ENCODE data around the gene ITPA. TPM values are rescaled to one million over a fixed set of nuclear protein-coding genes. Genes with fewer than 3 reads are reported as not detected.

Gene ITPA
- total RNA-seq (2022) (42.5 and 53.4 TPM in 2 replicates), Bru-seq, nascent RNA (percentile 72 among the genes with signal in this experiment), BruChase-seq, experiment 1, labeled RNA remaining after a 6-hour chase (percentile 77 among the genes with signal in this experiment), BruChase-seq, experiment 2, labeled RNA remaining after a 2-hour chase (percentile 76 among the genes with signal in this experiment)
- long read RNA-seq, transcript ITPA-201 (8 exons, 1,185 nt), result major isoform, 59 of 77 reads
- long read RNA-seq, partial matches to known transcripts, result 5 of 77 reads
- long read RNA-seq, other reads (novel, unspliced or antisense), result 8 of 77 reads

DNA sequence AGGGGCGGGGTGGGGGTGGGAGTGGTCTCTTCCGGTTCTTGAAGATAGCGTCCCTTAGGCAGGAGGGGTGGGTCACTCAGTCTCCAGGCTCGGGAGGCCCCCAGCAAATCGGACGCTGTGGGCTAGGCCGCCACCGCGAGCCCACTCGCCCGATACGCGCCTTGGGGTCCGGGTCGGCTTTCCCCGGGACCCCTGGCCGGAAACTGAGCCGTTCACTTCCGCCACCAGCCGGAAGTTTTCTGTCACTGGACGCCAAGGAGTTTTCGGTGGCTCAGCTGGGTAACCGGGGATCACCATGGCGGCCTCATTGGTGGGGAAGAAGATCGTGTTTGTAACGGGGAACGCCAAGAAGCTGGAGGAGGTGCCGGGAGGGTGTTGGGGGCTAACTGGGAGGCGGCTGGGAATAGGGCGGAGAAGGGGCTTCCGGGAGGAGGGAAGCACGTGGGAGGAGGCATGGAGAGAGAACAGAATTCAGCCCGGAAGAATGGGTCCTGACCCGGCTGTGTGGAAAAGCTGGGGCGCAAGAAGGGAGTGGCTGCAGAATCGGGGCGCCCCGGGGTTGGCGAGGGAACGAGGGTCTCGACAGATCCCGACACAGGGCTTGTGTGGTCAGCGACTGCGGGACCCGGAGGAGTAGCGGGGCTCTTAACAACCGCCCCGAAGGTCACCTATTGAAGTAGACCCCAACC, at the start of gene ITPA:
ITPA (plus strand) TSS at position 242 of the 689 bp plus-strand sequence; CDS start at position 296, 54 bp downstream.
- H3K27me3 Mint-ChIP-seq (ENCODE audit: unreplicated experiment), result no peaks in the 10 kb centered on the region
- TF ChIP-seq, protein P1, sequence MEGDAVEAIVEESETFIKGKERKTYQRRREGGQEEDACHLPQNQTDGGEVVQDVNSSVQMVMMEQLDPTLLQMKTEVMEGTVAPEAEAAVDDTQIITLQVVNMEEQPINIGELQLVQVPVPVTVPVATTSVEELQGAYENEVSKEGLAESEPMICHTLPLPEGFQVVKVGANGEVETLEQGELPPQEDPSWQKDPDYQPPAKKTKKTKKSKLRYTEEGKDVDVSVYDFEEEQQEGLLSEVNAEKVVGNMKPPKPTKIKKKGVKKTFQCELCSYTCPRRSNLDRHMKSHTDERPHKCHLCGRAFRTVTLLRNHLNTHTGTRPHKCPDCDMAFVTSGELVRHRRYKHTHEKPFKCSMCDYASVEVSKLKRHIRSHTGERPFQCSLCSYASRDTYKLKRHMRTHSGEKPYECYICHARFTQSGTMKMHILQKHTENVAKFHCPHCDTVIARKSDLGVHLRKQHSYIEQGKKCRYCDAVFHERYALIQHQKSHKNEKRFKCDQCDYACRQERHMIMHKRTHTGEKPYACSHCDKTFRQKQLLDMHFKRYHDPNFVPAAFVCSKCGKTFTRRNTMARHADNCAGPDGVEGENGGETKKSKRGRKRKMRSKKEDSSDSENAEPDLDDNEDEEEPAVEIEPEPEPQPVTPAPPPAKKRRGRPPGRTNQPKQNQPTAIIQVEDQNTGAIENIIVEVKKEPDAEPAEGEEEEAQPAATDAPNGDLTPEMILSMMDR (IDR thresholded peaks at IDR 0.05; ENCODE audit: unreplicated experiment), result no peak
- peak; percentile 48 for DNase-seq
- peak within 1 kb of the TSS; percentile 97 for H3K4me3 Mint-ChIP-seq (ENCODE audit: low read depth, unreplicated experiment)
- CTCF ChIA-PET, result interaction anchor here (0.6 kb wide), 1 partner anchor 10 kb away, joined by 4 read pairs; no protein-coding TSS in a partner anchor
- H3K4me1 Mint-ChIP-seq (ENCODE audit: low read depth, unreplicated experiment), result no peaks in the 10 kb centered on the region
- peaks cover 35% of the 10 kb centered on the region for H3K36me3 Mint-ChIP-seq (ENCODE audit: insufficient read depth, unreplicated experiment)
- intact Hi-C loops (cut with micrococcal nuclease; ENCODE audit: unreplicated experiment), result no loop called here
- no TSS peak for BruUV-seq (replicated peaks)
- H3K9me3 Mint-ChIP-seq (ENCODE audit: low read depth, unreplicated experiment), result no peaks in the 10 kb centered on the region
- peak within 1 kb of the TSS; percentile 96 for H3K27ac Mint-ChIP-seq (ENCODE audit: unreplicated experiment)

DNA sequence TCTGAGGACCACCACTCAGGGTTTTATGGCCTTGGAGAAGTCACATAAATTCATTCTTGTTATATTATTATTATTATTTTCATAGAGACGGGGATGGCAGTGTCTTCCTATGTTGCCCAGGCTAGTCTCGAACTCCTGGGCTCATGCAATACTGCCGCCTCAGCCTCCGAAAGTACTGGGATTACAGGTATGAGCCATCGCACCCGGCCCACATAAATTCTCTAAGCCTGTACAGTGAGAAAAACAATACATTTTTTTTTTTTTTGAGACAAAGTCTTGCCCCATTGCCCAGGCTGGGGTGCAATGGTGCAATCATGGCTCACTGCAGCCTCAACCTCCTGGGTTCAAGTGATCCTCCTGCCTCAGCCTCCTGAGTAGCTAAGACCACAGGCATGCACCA, 48.9 kb upstream of the ITPA start:
- Mint-ChIP-seq H3K9me3 (ENCODE audit: low read depth, unreplicated experiment) (no peaks in the 10 kb centered on the region), H3K4me1 (ENCODE audit: low read depth, unreplicated experiment) (peaks cover 11% of the 10 kb centered on the region), H3K27me3 (ENCODE audit: unreplicated experiment) (no peaks in the 10 kb centered on the region), H3K27ac (ENCODE audit: unreplicated experiment) (no peak overlapping the region), H3K4me3 (ENCODE audit: low read depth, unreplicated experiment) (peak overlapping the region; percentile 85), H3K36me3 (ENCODE audit: insufficient read depth, unreplicated experiment) (peaks cover 28% of the 10 kb centered on the region)
- no TSS peak for BruUV-seq (replicated peaks)
- DNase-seq, result no peak
- CTCF ChIA-PET, result interaction anchor here (0.9 kb wide), 1 partner anchor 8 kb away, joined by 8 read pairs; no protein-coding TSS in a partner anchor
- intact Hi-C loops (cut with micrococcal nuclease; ENCODE audit: unreplicated experiment), result no loop called here
- TF ChIP-seq, protein P1 (IDR thresholded peaks at IDR 0.05; ENCODE audit: unreplicated experiment), result no peak

DNA sequence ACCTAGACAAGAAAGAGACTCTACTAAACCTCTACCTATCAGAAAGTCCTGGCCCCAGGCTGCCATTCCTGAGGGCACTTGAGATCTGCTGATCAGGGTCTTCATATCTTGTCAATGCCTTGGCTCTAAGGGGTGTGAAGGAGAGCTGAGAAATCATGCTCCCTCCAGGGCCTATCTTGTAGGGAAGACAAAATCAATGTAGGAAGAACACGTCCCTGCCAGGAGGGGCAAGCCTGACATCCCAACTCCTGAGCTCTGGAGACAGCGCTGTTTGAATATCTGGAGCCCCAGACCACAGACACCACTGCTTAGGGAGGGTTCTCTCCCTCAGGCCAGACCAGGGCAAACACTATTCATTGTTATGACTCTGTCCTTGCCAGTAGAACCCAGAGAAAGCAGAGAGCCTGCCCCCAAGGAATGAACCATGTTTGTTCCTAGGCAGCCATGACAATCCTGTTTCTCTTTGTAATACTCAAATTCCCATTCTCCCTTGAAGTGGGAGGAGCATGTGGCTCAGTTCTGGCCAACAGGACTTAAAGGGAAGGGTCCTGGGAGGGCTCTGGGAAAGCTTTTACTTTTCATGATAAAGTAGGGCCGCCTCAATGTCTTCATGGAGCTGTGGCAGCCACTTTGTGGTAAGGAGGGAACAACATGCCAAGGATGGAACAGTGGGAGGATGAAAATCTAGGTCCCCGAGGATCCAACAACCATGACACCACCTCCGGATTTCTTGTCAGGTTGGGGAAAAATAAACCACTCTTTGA, 47.8 kb upstream of the ITPA start:
- Mint-ChIP-seq H3K9me3 (ENCODE audit: low read depth, unreplicated experiment) (no peaks in the 10 kb centered on the region), H3K27ac (ENCODE audit: unreplicated experiment) (no peak overlapping the region), H3K36me3 (ENCODE audit: insufficient read depth, unreplicated experiment) (peaks cover 28% of the 10 kb centered on the region), H3K27me3 (ENCODE audit: unreplicated experiment) (no peaks in the 10 kb centered on the region), H3K4me3 (ENCODE audit: low read depth, unreplicated experiment) (no peak overlapping the region), H3K4me1 (ENCODE audit: low read depth, unreplicated experiment) (peaks cover 11% of the 10 kb centered on the region)
- no peak for DNase-seq
- BruUV-seq (replicated peaks), result no TSS peak
- CTCF ChIA-PET, result no interaction called here
- TF ChIP-seq, protein P1 (IDR thresholded peaks at IDR 0.05; ENCODE audit: unreplicated experiment), result no peak
- intact Hi-C loops (cut with micrococcal nuclease; ENCODE audit: unreplicated experiment), result no loop called here

DNA sequence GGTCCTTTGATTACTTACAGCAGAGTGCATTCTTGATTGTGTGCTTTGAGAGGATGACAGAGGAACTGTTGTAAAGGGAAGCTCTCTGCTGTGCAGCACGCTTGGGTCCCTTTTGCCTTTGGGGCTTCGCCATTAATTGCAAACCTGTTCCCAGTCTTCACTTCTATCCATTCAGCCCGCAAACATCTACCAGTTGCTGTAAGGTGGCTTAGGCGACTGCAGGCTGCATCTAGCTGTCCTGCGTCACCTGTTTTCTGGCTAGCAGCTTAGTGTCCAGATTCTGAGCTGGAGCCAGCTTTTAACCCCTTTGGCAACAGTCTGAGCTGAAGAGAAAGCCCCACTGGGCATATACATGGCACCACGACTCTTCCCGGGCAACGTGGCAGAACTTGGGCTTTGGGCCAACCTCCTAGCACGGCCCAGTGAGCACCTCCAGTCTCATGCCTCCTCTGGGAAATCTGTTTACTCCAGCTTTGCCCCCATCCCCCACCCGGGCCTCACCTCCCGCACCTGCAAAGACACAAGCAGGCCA, 47.2 kb upstream of the ITPA start:
- H3K27ac Mint-ChIP-seq (ENCODE audit: unreplicated experiment), result no peak overlapping the region
- no TSS peak for BruUV-seq (replicated peaks)
- DNase-seq, result no peak
- CTCF ChIA-PET, result no interaction called here
- TF ChIP-seq, protein P1 (IDR thresholded peaks at IDR 0.05; ENCODE audit: unreplicated experiment), result no peak
- intact Hi-C loops (cut with micrococcal nuclease; ENCODE audit: unreplicated experiment), result no loop called here
- H3K9me3 Mint-ChIP-seq (ENCODE audit: low read depth, unreplicated experiment), result no peaks in the 10 kb centered on the region
- H3K27me3 Mint-ChIP-seq (ENCODE audit: unreplicated experiment), result no peaks in the 10 kb centered on the region
- H3K4me3 Mint-ChIP-seq (ENCODE audit: low read depth, unreplicated experiment), result no peak overlapping the region
- H3K36me3 Mint-ChIP-seq (ENCODE audit: insufficient read depth, unreplicated experiment), result peaks cover 28% of the 10 kb centered on the region
- H3K4me1 Mint-ChIP-seq (ENCODE audit: low read depth, unreplicated experiment), result peaks cover 6% of the 10 kb centered on the region

Data from Calu3 (cell line).